Measurements from ENCODE around the gene SLC22A12.

SLC22A12 gene

DNA sequence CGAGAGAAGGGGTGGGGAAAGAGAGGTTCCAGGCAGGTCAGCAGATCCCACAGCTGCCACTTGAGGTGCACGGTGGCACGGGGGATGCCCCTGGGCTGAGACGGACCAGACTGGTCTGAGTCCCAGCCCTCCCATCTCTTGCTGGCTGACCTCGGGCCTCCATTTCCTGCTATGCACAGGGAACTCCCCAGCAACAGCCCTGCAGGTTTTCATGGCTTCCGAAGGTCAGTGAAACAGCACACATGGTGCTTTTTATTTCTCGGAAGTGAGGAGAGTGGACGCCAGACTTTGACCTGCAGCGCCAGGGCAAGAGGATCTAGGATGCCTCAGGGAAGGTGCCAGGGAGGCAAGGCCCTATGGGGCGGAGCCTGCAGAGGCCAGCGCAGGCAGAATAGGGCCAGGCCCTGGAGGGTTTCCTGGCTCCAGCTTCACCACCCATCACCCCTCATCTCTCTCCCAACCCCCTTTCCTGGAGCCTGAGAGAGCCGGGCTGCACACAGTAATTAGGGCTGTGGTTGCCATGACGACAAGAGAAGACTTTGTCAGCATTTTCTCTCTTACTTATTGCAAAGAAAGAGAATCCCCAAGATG lies 29.5 kb downstream of the SLC22A12 start:
- DNase-seq (ENCODE audit: low read depth) = peak; percentile 12
- H3K4me3 ChIP-seq (ENCODE audit: low read length) = no peak overlapping the region
- TF ChIP-seq, protein P1, sequence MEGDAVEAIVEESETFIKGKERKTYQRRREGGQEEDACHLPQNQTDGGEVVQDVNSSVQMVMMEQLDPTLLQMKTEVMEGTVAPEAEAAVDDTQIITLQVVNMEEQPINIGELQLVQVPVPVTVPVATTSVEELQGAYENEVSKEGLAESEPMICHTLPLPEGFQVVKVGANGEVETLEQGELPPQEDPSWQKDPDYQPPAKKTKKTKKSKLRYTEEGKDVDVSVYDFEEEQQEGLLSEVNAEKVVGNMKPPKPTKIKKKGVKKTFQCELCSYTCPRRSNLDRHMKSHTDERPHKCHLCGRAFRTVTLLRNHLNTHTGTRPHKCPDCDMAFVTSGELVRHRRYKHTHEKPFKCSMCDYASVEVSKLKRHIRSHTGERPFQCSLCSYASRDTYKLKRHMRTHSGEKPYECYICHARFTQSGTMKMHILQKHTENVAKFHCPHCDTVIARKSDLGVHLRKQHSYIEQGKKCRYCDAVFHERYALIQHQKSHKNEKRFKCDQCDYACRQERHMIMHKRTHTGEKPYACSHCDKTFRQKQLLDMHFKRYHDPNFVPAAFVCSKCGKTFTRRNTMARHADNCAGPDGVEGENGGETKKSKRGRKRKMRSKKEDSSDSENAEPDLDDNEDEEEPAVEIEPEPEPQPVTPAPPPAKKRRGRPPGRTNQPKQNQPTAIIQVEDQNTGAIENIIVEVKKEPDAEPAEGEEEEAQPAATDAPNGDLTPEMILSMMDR (conservative IDR thresholded peaks at IDR 0.05; ENCODE audit: low read depth, low read length) = no peak

DNA sequence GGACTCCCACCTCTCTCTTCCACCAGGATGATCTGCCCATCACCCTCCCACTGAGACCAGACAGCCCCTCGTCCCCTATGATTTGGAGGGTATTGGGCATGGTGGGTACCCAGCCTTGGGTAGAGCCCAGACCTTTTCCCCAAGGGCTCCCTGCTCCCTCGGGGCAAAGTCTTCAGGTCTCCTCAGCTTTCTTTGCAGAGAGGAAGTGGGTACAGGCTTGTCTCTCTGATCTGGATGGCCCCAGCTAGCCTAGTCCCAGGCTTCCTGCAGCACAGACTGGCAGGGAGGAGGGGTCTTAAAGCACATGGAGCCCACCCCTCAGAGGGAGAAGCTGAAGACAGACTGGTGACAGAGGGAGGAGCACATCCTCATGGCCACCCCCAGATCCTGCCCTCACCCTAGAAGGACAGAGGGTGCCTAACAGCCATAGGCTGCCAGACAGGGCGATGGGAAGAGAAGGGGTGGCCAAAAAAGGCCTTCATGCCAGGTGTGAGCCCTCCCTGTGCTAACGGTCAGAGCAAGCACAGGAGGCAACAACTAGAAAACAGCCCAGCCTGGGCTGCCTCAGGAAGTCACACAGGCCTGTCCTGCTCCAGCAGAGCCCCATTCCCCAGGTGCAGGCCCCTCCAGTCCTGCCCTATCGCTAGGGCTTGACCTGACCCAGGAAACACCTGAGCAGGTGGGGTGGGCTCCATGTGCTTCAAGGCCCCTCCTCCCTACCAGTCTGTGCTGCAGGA lies 30.4 kb downstream of the SLC22A12 start:
- TF ChIP-seq, protein P1 (conservative IDR thresholded peaks at IDR 0.05; ENCODE audit: low read depth, low read length) = no peak
- no peak for DNase-seq (ENCODE audit: low read depth)
- H3K4me3 ChIP-seq (ENCODE audit: low read length) = no peak overlapping the region

- no peak overlapping the region for H3K4me3 ChIP-seq (ENCODE audit: low read length)
- no peak for DNase-seq (ENCODE audit: low read depth)
- TF ChIP-seq, protein P1 (conservative IDR thresholded peaks at IDR 0.05; ENCODE audit: low read depth, low read length) = no peak
Measured at GRCh38 chr11:64622681-64623080, 31.7 kb downstream of the SLC22A12 start.

GRCh38 chr11:64624883-64625481 lies 34.0 kb downstream of the SLC22A12 start:
- TF ChIP-seq, protein P1 (conservative IDR thresholded peaks at IDR 0.05; ENCODE audit: low read depth, low read length) = no peak
- no peak overlapping the region for H3K4me3 ChIP-seq (ENCODE audit: low read length)
- DNase-seq (ENCODE audit: low read depth) = no peak

GRCh38 chr11:64626637-64627036 lies 35.6 kb downstream of the SLC22A12 start:
- no peak for DNase-seq (ENCODE audit: low read depth)
- TF ChIP-seq, protein P1 (conservative IDR thresholded peaks at IDR 0.05; ENCODE audit: low read depth, low read length) = no peak

GRCh38 chr11:64627371-64627770 lies 36.4 kb downstream of the SLC22A12 start:
- TF ChIP-seq, protein P1 (conservative IDR thresholded peaks at IDR 0.05; ENCODE audit: low read depth, low read length) = no peak
- H3K4me3 ChIP-seq (ENCODE audit: low read length) = no peak overlapping the region
- DNase-seq (ENCODE audit: low read depth) = no peak

More at GRCh38 chr11:64626637-64627036, 35.6 kb downstream of the SLC22A12 start:
- no peak overlapping the region for H3K4me3 ChIP-seq (ENCODE audit: low read length)
